HepG2 (cell line): ENCODE data around the gene ICAM2. TPM values are rescaled to one million over a fixed set of nuclear protein-coding genes. Genes with fewer than 3 reads are reported as not detected.

Source experiments
- ATAC-seq: fragments of 200-7000 bp; cut with Tn5 transposase; 3 replicates; pipeline ENCODE4 v1.9.1; 2020; ENCODE audit warnings: mild to moderate bottlenecking, moderate library complexity
- BruUV-seq: library from RNA; stranded (reverse); fragments of 400-500 nt; replicated peaks from 2 replicates; lab custom pipeline; 2021; lab: Mats Ljungman, UMichigan
- CTCF ChIA-PET: fragments of 300-600 bp; formaldehyde crosslinking; extraction: SDS; loops from one replicate; lab custom pipeline; 2021; ENCODE audit warnings: low total read pairs, inconsistent platforms, low intra/inter-chr PET ratio; lab: Yijun Ruan, JAX
- POLR2A ChIA-PET: fragments of 350-600 bp; sonication (Branson Sonifier 250); formaldehyde crosslinking; loops from one replicate; lab custom pipeline; 2020; ENCODE audit warnings: antibody characterized with exemption, inconsistent platforms; lab: Yijun Ruan, JAX
- DNase-seq: peaks from one replicate; pipeline ENCODE4 v3.0.0-alpha.2; 2015; ENCODE audit warnings: low spot score
- FAIRE-seq: peaks from 3 replicates; lab custom pipeline; 2011; peaks lifted over from hg19 to GRCh38; lab: Jason Lieb, UNC
- H2AFZ ChIP-seq: one replicate; pipeline ENCODE4 v1.6.1; 2011; ENCODE audit warnings: low read length, inconsistent platforms
- H3K27ac ChIP-seq: fragments of 300-600 bp; 3 replicates; pipeline ENCODE4 v1.8.0; 2011; ENCODE audit warnings: mixed run types, mild to moderate bottlenecking, mixed read lengths, low read length, inconsistent platforms; ENCODE audit not compliant: insufficient read depth; ENCODE audit errors: extremely low read length
- H3K27me3 ChIP-seq, 2 experiments: fragments of 200-600 bp in 1 of 2; 2 replicates in 1 of 2; 3 replicates in 1 of 2; pipeline versions ENCODE4 v1.6.0 to v1.8.0; 2011; ENCODE audit warnings: low read length in 2 of 2, mild to moderate bottlenecking in 2 of 2, moderate library complexity in 2 of 2, inconsistent platforms in 1 of 2; ENCODE audit not compliant: insufficient read depth in 2 of 2, control insufficient read depth in 1 of 2
- H3K36me3 ChIP-seq, 2 experiments: fragments of 200-600 bp in 1 of 2; replicated peaks in 1 of 2; 2 replicates in 1 of 2; 3 replicates in 1 of 2; pipeline versions ENCODE4 v1.5.1 to v1.8.0; 2011; ENCODE audit warnings: low read length in 2 of 2, inconsistent platforms in 1 of 2; ENCODE audit not compliant: insufficient read depth in 2 of 2, control insufficient read depth in 1 of 2
- H3K4me1 ChIP-seq: 2 replicates; pipeline ENCODE4 v1.5.1; 2012; ENCODE audit warnings: low read length, inconsistent platforms; ENCODE audit not compliant: insufficient read depth
- H3K4me2 ChIP-seq: 2 replicates; pipeline ENCODE4 v1.6.0; 2011; ENCODE audit warnings: low read depth, low read length, inconsistent platforms
- H3K4me3 ChIP-seq, 3 experiments: fragments of 200-600 bp in 1 of 3; sonication (generic), shearing (Covaris generic) in 1 of 3; replicated peaks in 1 of 3; 2 replicates each; pipeline ENCODE4 v1.5.1; 2011 to 2016; ENCODE audit warnings: low read length in 3 of 3, inconsistent platforms in 2 of 3, low read depth in 2 of 3, mild to moderate bottlenecking in 2 of 3, control low read depth in 1 of 3, mixed read lengths in 1 of 3; ENCODE audit not compliant: insufficient read depth in 1 of 3
- H3K79me2 ChIP-seq: one replicate; pipeline ENCODE4 v1.6.1; 2011; ENCODE audit warnings: low read length, inconsistent platforms; ENCODE audit not compliant: insufficient read depth
- H3K9ac ChIP-seq: 2 replicates; pipeline ENCODE4 v1.6.0; 2011; ENCODE audit warnings: mild to moderate bottlenecking, low read depth, low read length, inconsistent platforms; ENCODE audit not compliant: insufficient read depth
- H3K9me3 ChIP-seq: 2 replicates; pipeline ENCODE4 v1.5.1; 2012; ENCODE audit warnings: mild to moderate bottlenecking, low read length
- H4K20me1 ChIP-seq: 2 replicates; pipeline ENCODE4 v1.6.0; 2011; ENCODE audit warnings: inconsistent platforms, mild to moderate bottlenecking, low read length, moderate library complexity; ENCODE audit not compliant: insufficient read depth
- HIC2 ChIP-seq: sonication (generic); formaldehyde crosslinking; IDR thresholded peaks from 2 replicates; pipeline ENCODE4 v1.9.0; 2022; ENCODE audit warnings: low read depth, missing genetic modification reagents
- POGZ ChIP-seq: sonication (generic); formaldehyde crosslinking; IDR thresholded peaks from 2 replicates; pipeline ENCODE4 v1.4.0; 2020; ENCODE audit warnings: mild to moderate bottlenecking, missing genetic modification reagents
- SRSF1 ChIP-seq: fragments of 200-400 bp; formaldehyde crosslinking; optimal IDR thresholded peaks from 2 replicates; pipeline ENCODE3; 2017; ENCODE audit warnings: mild to moderate bottlenecking, low read depth, low read length, moderate library complexity
- TCF7 ChIP-seq: sonication (generic); IDR thresholded peaks from 2 replicates; pipeline ENCODE4 v1.6.1; 2016; ENCODE audit warnings: antibody characterized with exemption, low read depth
- ZKSCAN1 ChIP-seq: fragments of 150-350 bp; IDR thresholded peaks from 2 replicates; pipeline ENCODE4 v1.6.1; 2014; ENCODE audit warnings: low read length
- WGBS: methylation state at CpG from one replicate; pipeline ENCODE4 v1.1.6; 2017; ENCODE audit warnings: low lambda C conversion rate; 5-methylcytosine and 5-hydroxymethylcytosine counted together
- in situ Hi-C: cut with HindIII; loops from 2 replicates; pipeline ENCODE4 v1.10.0; 2017; ENCODE audit warnings: low pct_unique_long_range_greater_than_20kb; ENCODE audit not compliant: extremely low pct_ligation_motif_present
- intact Hi-C: fragments of 100-400 bp; cut with micrococcal nuclease; formaldehyde crosslinking; loops from one replicate; pipeline ENCODE4 v1.10.0; 2022; ENCODE audit not compliant: unreplicated experiment
- polyA plus RNA-seq, 8 experiments: library from polyadenylated mRNA; depleted of rRNA in 3 of 8; stranded (reverse) in 7 of 8; unstranded in 1 of 8; fragments of >200 nt; fragmentation: Illumina TruSeq in 4 of 8; extraction: Trizol in 4 of 8; gene quantifications; 2 replicates each; pipeline versions ENCODE4 v1.2.1 to v1.2.3, GENCODE V29; 2011 to 2016; ENCODE audit warnings: low read depth in 4 of 8, missing spikeins in 1 of 8, mixed read lengths in 1 of 8; ENCODE audit not compliant: insufficient read depth in 1 of 8
- total RNA-seq, 5 experiments: library from RNA; depleted of rRNA; stranded (reverse); fragments of >200 nt; fragmentation: Illumina TruSeq; extraction: Trizol; gene quantifications; 2 replicates each; pipeline ENCODE4 v1.2.3, GENCODE V29; 2016; ENCODE audit warnings: low read depth in 1 of 5
- TF ChIP-seq, protein P1 (sequence below): sonication (generic); formaldehyde crosslinking; IDR thresholded peaks from 2 replicates; pipeline ENCODE4 v1.4.0; 2020; ENCODE audit warnings: missing genetic modification reagents

Gene ICAM2
- total and polyA plus RNA-seq, 2 of the 13 experiments (the other 11 are each of a cell fraction or from before 2014, with no cell fraction given): 10.9 to 20.8 TPM

GRCh38 chr17:64008830-64009229 lies 11.6 kb downstream of the ICAM2 start:
- WGBS: 48% methylated on average over 4 of the region's 4 CpGs
- CTCF ChIA-PET: no interaction called here
- peak overlapping the region; percentile 81; the same call in 1 of the 2 replicates for H3K4me2 ChIP-seq

More at GRCh38 chr17:64008830-64009229, 11.6 kb downstream of the ICAM2 start:
- H4K20me1 ChIP-seq: no peaks in the 10 kb centered on the region
- ATAC-seq: no peak
- H3K9ac ChIP-seq: no peak overlapping the region
- H3K9me3 ChIP-seq: no peaks in the 10 kb centered on the region
- H2AFZ ChIP-seq: no peak overlapping the region
- H3K79me2 ChIP-seq: no peaks in the 10 kb centered on the region
- FAIRE-seq: no peak
- TF ChIP-seq HIC2 (no peak; the same call in 1 of the 2 replicates), TCF7 (no peak), POGZ (CRISPR knock-in tag) (no peak), SRSF1 (no peak), ZKSCAN1 (peak; percentile 66; the same call in 1 of the 2 replicates)
- TF ChIP-seq, protein P1, sequence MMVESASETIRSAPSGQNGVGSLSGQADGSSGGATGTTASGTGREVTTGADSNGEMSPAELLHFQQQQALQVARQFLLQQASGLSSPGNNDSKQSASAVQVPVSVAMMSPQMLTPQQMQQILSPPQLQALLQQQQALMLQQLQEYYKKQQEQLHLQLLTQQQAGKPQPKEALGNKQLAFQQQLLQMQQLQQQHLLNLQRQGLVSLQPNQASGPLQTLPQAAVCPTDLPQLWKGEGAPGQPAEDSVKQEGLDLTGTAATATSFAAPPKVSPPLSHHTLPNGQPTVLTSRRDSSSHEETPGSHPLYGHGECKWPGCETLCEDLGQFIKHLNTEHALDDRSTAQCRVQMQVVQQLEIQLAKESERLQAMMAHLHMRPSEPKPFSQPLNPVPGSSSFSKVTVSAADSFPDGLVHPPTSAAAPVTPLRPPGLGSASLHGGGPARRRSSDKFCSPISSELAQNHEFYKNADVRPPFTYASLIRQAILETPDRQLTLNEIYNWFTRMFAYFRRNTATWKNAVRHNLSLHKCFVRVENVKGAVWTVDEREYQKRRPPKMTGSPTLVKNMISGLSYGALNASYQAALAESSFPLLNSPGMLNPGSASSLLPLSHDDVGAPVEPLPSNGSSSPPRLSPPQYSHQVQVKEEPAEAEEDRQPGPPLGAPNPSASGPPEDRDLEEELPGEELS: no peak
- intact Hi-C loops (loop anchor here (5.0 kb wide), 1 partner anchor 1638 kb away; no protein-coding TSS in a partner anchor), in situ Hi-C loops (no loop called here)
- H3K27ac ChIP-seq: no peak overlapping the region
- POLR2A ChIA-PET: no interaction called here
- H3K36me3 ChIP-seq: no peaks in the 10 kb centered on the region; a peak in 1 of 5 replicates
- no peaks in the 10 kb centered on the region for H3K27me3 ChIP-seq
- H3K4me1 ChIP-seq: peaks cover 53% of the 10 kb centered on the region
- no TSS peak for BruUV-seq
- no peak overlapping the region; a peak in 1 of 6 replicates for H3K4me3 ChIP-seq
- no peak for DNase-seq
